Bronchial epithelial cell (primary cell): ENCODE measurements around the gene EMC1. TPM values are rescaled to one million over a fixed set of nuclear protein-coding genes. Genes with fewer than 3 reads are reported as not detected.

Experiments
- DNase-seq: peaks from one replicate; pipeline ENCODE4 v3.0.0-alpha.2; 2010; ENCODE audit warnings: low read depth
- FAIRE-seq: peaks from 2 replicates; lab custom pipeline; 2011; peaks lifted over from hg19 to GRCh38; lab: Jason Lieb, UNC
- H3K27me3 ChIP-seq: 2 replicates; pipeline ENCODE4 v1.5.1; 2011; ENCODE audit warnings: low read length; ENCODE audit not compliant: control insufficient read depth, insufficient read depth
- H3K36me3 ChIP-seq: 2 replicates; pipeline ENCODE4 v1.5.1; 2011; ENCODE audit warnings: low read length; ENCODE audit not compliant: control insufficient read depth, insufficient read depth
- H3K4me3 ChIP-seq: 2 replicates; pipeline ENCODE4 v1.5.1; 2011; ENCODE audit warnings: mild to moderate bottlenecking, low read depth, low read length, control low read depth
- CTCF ChIP-seq: IDR thresholded peaks from 2 replicates; pipeline ENCODE4 v1.5.1; 2011; ENCODE audit warnings: mild to moderate bottlenecking, moderate library complexity, low read length, control low read depth, inconsistent platforms; ENCODE audit not compliant: insufficient read depth, severe bottlenecking
- total RNA-seq: library from RNA; depleted of rRNA; stranded (reverse); fragments of >200 nt; gene quantifications from 2 replicates; pipeline ENCODE4 v1.2.1, GENCODE V29; 2014

EMC1 gene
- total RNA-seq, 1 donor from 2014 or later, result 45.8 TPM

DNA sequence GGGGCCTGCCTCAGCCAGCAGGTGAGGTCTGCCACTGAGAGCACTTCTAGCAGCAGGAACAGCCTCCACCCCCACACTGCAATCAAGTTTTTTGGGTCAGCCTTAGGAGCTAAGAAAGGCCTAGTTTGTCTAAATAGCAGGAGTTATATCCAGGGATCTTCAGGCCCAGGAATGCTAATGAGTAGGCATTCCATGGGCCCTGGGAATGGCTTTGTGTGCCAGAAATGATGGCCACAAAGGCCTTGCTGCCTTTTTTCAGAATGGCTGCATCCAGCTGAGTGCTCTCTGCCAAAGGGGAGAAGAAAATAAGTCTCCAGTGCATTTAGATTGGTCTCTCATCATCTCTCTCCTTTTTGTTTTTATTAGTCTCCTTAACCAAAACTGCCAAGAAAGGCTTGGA, 3.1 kb upstream of the EMC1 start:
- Histone ChIP-seq H3K27me3 (no peaks in the 10 kb centered on the region), H3K36me3 (peaks cover 29% of the 10 kb centered on the region), H3K4me3 (no peak overlapping the region)
- no peak for FAIRE-seq
- no peak for TF ChIP-seq CTCF
- no peak for DNase-seq

DNA sequence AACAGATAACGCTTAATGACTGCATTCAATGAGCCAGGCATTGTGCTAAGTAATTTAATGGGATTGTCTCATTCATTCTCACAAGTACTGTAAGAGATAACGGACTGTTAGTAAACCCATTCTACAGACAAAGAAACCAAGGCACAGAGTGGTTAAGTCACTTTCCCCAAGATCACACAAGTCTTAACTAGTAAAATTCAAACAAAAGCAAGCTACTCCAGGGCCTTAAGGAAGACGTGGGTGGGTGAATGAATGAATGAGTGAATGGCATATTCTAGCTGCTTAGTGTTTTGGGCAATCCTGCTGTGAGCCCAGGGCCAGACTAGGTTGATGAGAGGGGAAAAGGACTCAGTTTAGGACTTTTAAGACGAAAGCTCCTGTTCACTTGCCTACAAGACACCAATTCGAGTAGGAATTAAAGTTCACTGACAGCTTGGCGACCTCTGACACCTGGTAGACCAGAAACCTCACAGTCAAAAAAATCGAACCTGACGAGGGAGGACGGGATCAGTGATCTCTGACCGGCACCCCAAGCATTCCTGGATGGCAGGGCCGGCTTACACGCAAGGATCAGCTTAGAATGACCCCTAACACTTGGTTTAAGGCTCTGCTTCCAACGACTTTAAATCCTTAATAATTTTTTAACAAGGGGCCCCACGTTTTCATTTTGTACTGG, 557 bp downstream of the EMC1 start:
- no peak for TF ChIP-seq CTCF
- H3K27me3 ChIP-seq, result no peaks in the 10 kb centered on the region
- peaks cover 5% of the 10 kb centered on the region for H3K36me3 ChIP-seq
- H3K4me3 ChIP-seq, result peak overlapping the region; percentile 98
- peak; percentile 30 for DNase-seq
- FAIRE-seq, result no peak

DNA sequence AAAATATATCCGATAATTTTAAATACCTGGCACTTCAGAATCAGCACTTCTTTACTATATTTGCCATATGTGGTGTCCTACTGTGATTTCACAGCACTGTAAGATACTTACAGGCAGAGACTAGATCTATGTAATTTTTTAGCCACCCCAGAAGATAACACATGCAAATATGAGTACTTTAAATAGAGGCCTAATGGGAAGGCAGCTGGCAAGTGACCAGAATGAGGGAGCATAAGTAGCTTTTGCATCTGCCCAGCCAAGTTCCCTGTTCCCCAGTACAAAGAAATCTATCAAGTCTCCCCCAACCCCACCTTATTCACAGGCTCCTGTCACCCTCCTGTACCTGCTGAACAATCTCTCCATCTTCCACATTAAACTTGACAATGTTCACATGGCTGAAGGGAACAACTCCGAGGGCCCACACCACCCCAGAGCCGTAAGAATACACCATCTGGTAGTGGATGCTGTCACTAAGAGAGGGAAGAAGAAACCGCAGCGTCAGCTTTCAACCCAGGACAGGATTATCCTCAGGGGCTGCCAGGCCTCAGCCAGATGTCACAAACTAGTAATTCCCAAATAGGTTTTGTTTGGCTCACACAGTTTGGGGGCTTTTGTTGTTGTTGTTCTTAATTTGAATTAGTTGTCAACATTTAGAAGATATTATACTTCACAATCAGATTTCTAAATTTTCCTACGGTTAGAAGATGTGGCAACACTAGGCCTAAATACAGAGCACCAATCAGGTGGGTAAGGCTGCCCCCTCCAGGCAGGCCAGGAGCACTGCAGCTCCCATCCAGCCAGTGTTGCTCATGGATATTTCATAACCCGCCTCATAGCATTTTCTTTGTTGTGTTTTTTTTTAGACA, 10.4 kb downstream of the EMC1 start:
- peak; percentile 82 for TF ChIP-seq CTCF
- DNase-seq (peak; percentile 55), FAIRE-seq (no peak)
- Histone ChIP-seq H3K4me3 (no peak overlapping the region), H3K36me3 (peaks cover 32% of the 10 kb centered on the region), H3K27me3 (no peaks in the 10 kb centered on the region)

DNA sequence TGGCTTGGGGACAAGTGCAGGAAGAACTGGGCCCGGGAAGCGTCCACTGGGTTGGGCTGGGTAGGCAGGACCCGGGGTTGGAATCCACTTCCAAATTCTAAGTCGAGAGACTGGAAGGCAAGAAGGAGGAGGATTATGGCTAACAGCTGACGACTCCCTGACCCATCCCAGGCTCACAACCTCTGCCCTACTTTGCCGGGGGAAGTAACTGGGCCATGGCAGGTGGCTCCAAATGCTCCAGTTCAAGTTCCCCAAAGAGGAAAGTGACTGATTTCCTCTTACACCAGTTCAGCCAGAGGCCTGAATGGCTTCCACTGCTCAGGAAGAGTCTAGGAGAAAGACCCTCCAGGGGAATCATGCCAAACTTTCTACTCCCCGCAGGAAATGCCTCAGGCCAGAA, 11.4 kb downstream of the EMC1 start:
- H3K36me3 ChIP-seq, result peaks cover 35% of the 10 kb centered on the region
- H3K4me3 ChIP-seq, result no peak overlapping the region
- DNase-seq (no peak), FAIRE-seq (no peak)
- TF ChIP-seq CTCF, result no peak
- no peaks in the 10 kb centered on the region for H3K27me3 ChIP-seq

- Histone ChIP-seq H3K36me3 (peaks cover 36% of the 10 kb centered on the region), H3K4me3 (no peak overlapping the region), H3K27me3 (no peaks in the 10 kb centered on the region)
- FAIRE-seq (no peak), DNase-seq (no peak)
- no peak for TF ChIP-seq CTCF
These were observed 17.1 kb downstream of the EMC1 start for GRCh38 chr1:19234224-19234623.
